ENCODE data around the gene ALPL.
"Not testable (repeated sequence)": the region's sequence is repeated elsewhere in the genome, so short reads cannot be mapped to it uniquely, and the experiment has no call there.

The ALPL gene

DNA sequence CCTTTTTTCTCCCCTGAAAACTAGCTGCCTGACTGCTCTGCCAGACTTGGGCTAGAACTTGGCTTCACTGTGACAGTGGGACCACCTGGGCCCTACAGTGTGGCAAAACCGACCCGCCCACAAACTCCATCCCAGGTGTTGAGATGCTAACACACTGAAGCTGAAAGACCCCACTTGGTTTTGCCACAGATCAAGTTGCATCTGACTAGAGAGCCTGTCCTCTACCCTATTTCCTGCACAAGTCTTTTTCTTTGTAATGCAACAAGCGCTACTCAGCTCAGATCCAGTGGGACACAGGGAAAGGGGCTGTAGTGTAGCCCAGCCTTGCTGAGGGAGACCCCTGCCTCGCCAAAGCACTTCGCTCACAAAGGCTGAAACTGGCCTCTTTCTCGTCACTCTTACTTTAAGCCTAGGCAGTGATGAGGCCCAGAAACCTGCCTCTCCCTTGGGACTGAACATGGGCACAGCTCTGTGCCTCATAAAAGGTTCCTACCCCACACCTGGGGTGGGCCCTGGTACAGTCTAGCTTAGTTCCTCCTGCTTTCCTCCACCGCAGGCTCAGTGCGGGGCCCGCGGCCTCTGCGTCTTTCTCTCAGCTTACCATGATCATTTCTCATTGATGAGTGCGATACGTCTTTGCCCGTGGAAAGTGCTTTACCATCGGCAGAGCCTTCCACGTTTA, 9.7 kb downstream of the ALPL start:
- H4K91ac ChIP-seq (ENCODE audit: low read depth, low read length) = no peak overlapping the region
- no peak overlapping the region for H3K18ac ChIP-seq (ENCODE audit: low read length)
- no CpG with 5 or more reads among the region's 16 CpGs for WGBS (ENCODE audit: extremely low coverage, insufficient coverage, insufficient read length)
- H3K79me2 ChIP-seq (ENCODE audit: control insufficient read depth, insufficient read depth, low read length, poor library complexity) = no peaks in the 10 kb centered on the region
- no peaks in the 10 kb centered on the region for H3K4me1 ChIP-seq (ENCODE audit: control insufficient read depth in 1 of 2, insufficient read depth in 2 of 2, low read length in 2 of 2)
- DNase-seq = no peak
- H3K36me3 ChIP-seq (ENCODE audit: control insufficient read depth in 1 of 2, insufficient read depth in 2 of 2, low read length in 2 of 2) = no peaks in the 10 kb centered on the region
- no peak overlapping the region for H3K23ac ChIP-seq (ENCODE audit: low read length)
- H2AK5ac ChIP-seq (ENCODE audit: low read length) = no peak overlapping the region
- H3K4ac ChIP-seq (ENCODE audit: low read depth, low read length) = no peak overlapping the region
- no peak overlapping the region for H2BK120ac ChIP-seq (ENCODE audit: insufficient read depth, low read length, poor library complexity)
- no peak overlapping the region for H2BK12ac ChIP-seq (ENCODE audit: low read length)
- no peaks in the 10 kb centered on the region for H3K79me1 ChIP-seq (ENCODE audit: low read length)
- H4K8ac ChIP-seq (ENCODE audit: low read depth, low read length) = no peak overlapping the region
- H2AFZ ChIP-seq (ENCODE audit: insufficient read depth, low read length, poor library complexity) = no peak overlapping the region
- no peak overlapping the region for H3K27ac ChIP-seq (ENCODE audit: low read depth, low read length)
- no peak overlapping the region for H3K14ac ChIP-seq (ENCODE audit: low read length)
- H3K9ac ChIP-seq (ENCODE audit: low read length) = no peak overlapping the region
- no peak overlapping the region for H3K4me2 ChIP-seq (ENCODE audit: low read length)
- no peak overlapping the region for H4K12ac ChIP-seq (ENCODE audit: low read depth, low read length)
- no peak overlapping the region for H3K4me3 ChIP-seq (ENCODE audit: low read depth, low read length)
- no peak overlapping the region for H2BK5ac ChIP-seq (ENCODE audit: low read depth, low read length, poor library complexity)
- H3K27me3 ChIP-seq (ENCODE audit: insufficient read depth, low read length) = no peaks in the 10 kb centered on the region
- no peaks in the 10 kb centered on the region for H3K9me3 ChIP-seq (ENCODE audit: insufficient read depth, low read depth, low read length)

DNA sequence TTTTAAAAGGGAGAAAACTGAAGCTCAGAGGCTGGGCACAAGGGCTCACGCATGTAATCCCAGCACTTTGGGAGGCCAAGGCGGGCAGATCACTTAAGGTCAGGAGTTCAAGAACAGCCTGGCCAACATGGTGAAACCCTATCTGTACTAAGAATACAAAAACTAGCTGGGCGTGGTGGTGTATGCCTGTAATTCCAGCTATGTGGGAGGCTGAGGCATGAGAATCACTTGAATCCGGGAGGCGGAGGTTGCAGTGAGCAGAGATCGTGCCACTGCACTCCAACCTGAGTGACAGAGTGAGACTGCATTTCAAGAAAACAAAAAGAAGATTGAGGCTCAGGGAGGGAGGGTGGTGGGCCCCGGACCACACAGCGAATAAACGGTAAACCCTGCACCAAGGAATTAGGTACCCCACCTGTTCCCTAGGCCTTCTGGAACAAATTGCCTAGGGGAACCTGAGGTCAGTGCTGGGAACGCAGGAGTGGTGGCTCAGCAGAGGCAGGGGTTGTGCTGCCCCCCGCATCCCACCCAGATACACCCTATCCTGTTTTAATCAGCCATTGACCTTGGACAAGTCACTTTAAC, 10.4 kb downstream of the ALPL start:
- H4K12ac ChIP-seq (ENCODE audit: low read depth, low read length); H3K18ac ChIP-seq (ENCODE audit: low read length); H3K36me3 ChIP-seq (ENCODE audit: control insufficient read depth in 1 of 2, insufficient read depth in 2 of 2, low read length in 2 of 2); H3K79me2 ChIP-seq (ENCODE audit: control insufficient read depth, insufficient read depth, low read length, poor library complexity); H4K91ac ChIP-seq (ENCODE audit: low read depth, low read length); H2AFZ ChIP-seq (ENCODE audit: insufficient read depth, low read length, poor library complexity); H3K4me2 ChIP-seq (ENCODE audit: low read length); H4K8ac ChIP-seq (ENCODE audit: low read depth, low read length); H2AK5ac ChIP-seq (ENCODE audit: low read length); H2BK12ac ChIP-seq (ENCODE audit: low read length); H3K9me3 ChIP-seq (ENCODE audit: insufficient read depth, low read depth, low read length); H3K4me3 ChIP-seq (ENCODE audit: low read depth, low read length); H3K27ac ChIP-seq (ENCODE audit: low read depth, low read length); H3K4me1 ChIP-seq (ENCODE audit: control insufficient read depth in 1 of 2, insufficient read depth in 2 of 2, low read length in 2 of 2); H2BK120ac ChIP-seq (ENCODE audit: insufficient read depth, low read length, poor library complexity); H3K9ac ChIP-seq (ENCODE audit: low read length); H3K79me1 ChIP-seq (ENCODE audit: low read length); H3K27me3 ChIP-seq (ENCODE audit: insufficient read depth, low read length); H3K14ac ChIP-seq (ENCODE audit: low read length); H3K23ac ChIP-seq (ENCODE audit: low read length); H3K4ac ChIP-seq (ENCODE audit: low read depth, low read length); H2BK5ac ChIP-seq (ENCODE audit: low read depth, low read length, poor library complexity): not testable (repeated sequence)
- WGBS (ENCODE audit: extremely low coverage, insufficient coverage, insufficient read length) = no CpG with 5 or more reads among the region's 11 CpGs
- peak in 1 of 2 donors; percentile 62 for DNase-seq

DNA sequence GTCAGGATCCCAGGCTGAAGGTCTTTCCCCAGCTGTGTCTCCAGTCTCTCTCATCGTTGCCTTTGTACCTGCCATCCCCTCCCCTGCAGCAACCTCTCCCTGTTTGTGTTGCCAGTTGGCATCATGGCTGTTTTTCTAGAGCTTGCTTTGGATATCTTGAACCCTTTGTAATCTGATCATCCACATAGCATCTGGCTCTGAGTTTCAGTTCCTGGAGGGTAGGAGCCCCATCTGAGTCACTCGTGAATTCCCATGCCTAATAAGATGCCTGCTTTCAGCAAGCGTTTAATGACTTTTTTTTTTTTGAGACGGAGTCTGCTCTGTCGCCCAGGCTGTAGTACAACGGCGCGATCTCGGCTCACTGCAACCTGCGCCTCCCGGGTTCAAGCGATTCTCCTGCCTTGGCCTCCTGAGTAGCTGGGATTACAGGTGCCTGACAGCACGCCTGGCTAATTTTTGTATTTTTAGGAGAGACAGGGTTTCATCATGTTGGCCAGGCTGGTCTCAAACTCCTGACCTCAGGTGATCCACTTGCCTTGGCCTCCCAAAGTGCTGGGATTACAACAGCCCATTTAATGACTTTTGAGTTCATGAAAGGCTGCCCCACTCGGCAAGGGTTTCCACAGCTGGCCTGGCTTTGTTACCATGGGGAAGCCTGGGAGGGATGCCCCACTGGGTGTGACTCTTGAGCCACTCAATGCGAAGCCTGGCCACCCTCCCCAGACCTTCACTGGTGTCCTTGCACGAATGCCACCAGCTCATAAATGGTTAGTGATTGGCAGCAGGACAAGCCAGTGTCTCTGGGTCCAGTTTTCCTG, 11.9 kb downstream of the ALPL start:
- Histone ChIP-seq H3K36me3 (ENCODE audit: control insufficient read depth in 1 of 2, insufficient read depth in 2 of 2, low read length in 2 of 2) (no peaks in the 10 kb centered on the region), H2AK5ac (ENCODE audit: low read length) (no peak overlapping the region), H3K79me2 (ENCODE audit: control insufficient read depth, insufficient read depth, low read length, poor library complexity) (no peaks in the 10 kb centered on the region), H3K79me1 (ENCODE audit: low read length) (no peaks in the 10 kb centered on the region), H3K4me2 (ENCODE audit: low read length) (no peak overlapping the region), H3K18ac (ENCODE audit: low read length) (no peak overlapping the region), H3K4me3 (ENCODE audit: low read depth, low read length) (no peak overlapping the region), H2BK12ac (ENCODE audit: low read length) (no peak overlapping the region), H3K9me3 (ENCODE audit: insufficient read depth, low read depth, low read length) (no peaks in the 10 kb centered on the region), H3K14ac (ENCODE audit: low read length) (no peak overlapping the region), H3K23ac (ENCODE audit: low read length) (no peak overlapping the region), H2BK120ac (ENCODE audit: insufficient read depth, low read length, poor library complexity) (no peak overlapping the region), H2AFZ (ENCODE audit: insufficient read depth, low read length, poor library complexity) (no peak overlapping the region), H3K27me3 (ENCODE audit: insufficient read depth, low read length) (no peaks in the 10 kb centered on the region), H2BK5ac (ENCODE audit: low read depth, low read length, poor library complexity) (no peak overlapping the region), H3K9ac (ENCODE audit: low read length) (no peak overlapping the region), H4K91ac (ENCODE audit: low read depth, low read length) (no peak overlapping the region), H4K12ac (ENCODE audit: low read depth, low read length) (no peak overlapping the region), H3K27ac (ENCODE audit: low read depth, low read length) (no peak overlapping the region), H3K4ac (ENCODE audit: low read depth, low read length) (no peak overlapping the region), H3K4me1 (ENCODE audit: control insufficient read depth in 1 of 2, insufficient read depth in 2 of 2, low read length in 2 of 2) (no peaks in the 10 kb centered on the region), H4K8ac (ENCODE audit: low read depth, low read length) (no peak overlapping the region)
- DNase-seq = no peak
- no CpG with 5 or more reads among the region's 16 CpGs for WGBS (ENCODE audit: extremely low coverage, insufficient coverage, insufficient read length)

DNA sequence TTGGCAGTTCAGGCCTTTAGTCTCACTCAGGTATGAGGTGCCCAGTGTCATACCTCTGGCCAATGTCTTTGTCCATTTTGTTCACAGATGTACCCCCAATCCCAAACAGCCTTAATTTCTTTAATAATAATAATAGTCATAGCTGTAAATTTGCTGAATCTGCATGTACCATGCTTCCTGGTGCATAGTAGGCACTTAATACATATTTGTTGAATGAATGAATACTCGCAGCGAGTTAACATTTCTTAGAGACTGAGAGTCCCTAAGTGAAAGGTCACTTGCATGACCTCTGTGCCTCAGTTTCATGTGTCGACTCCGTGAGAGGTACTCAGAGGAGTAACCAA, 12.5 kb downstream of the ALPL start:
- Histone ChIP-seq H2BK120ac (ENCODE audit: insufficient read depth, low read length, poor library complexity) (no peak overlapping the region), H3K79me1 (ENCODE audit: low read length) (no peaks in the 10 kb centered on the region), H2BK5ac (ENCODE audit: low read depth, low read length, poor library complexity) (no peak overlapping the region), H3K14ac (ENCODE audit: low read length) (no peak overlapping the region), H3K27me3 (ENCODE audit: insufficient read depth, low read length) (no peaks in the 10 kb centered on the region), H3K9ac (ENCODE audit: low read length) (no peak overlapping the region), H4K12ac (ENCODE audit: low read depth, low read length) (no peak overlapping the region), H3K18ac (ENCODE audit: low read length) (no peak overlapping the region), H3K36me3 (ENCODE audit: control insufficient read depth in 1 of 2, insufficient read depth in 2 of 2, low read length in 2 of 2) (no peaks in the 10 kb centered on the region), H4K8ac (ENCODE audit: low read depth, low read length) (no peak overlapping the region), H3K4me2 (ENCODE audit: low read length) (no peak overlapping the region), H3K23ac (ENCODE audit: low read length) (no peak overlapping the region), H3K9me3 (ENCODE audit: insufficient read depth, low read depth, low read length) (no peaks in the 10 kb centered on the region), H2AFZ (ENCODE audit: insufficient read depth, low read length, poor library complexity) (no peak overlapping the region), H3K4me3 (ENCODE audit: low read depth, low read length) (no peak overlapping the region), H4K91ac (ENCODE audit: low read depth, low read length) (no peak overlapping the region), H2AK5ac (ENCODE audit: low read length) (no peak overlapping the region), H3K27ac (ENCODE audit: low read depth, low read length) (no peak overlapping the region), H3K4ac (ENCODE audit: low read depth, low read length) (no peak overlapping the region), H2BK12ac (ENCODE audit: low read length) (no peak overlapping the region), H3K4me1 (ENCODE audit: control insufficient read depth in 1 of 2, insufficient read depth in 2 of 2, low read length in 2 of 2) (no peaks in the 10 kb centered on the region), H3K79me2 (ENCODE audit: control insufficient read depth, insufficient read depth, low read length, poor library complexity) (no peaks in the 10 kb centered on the region)
- DNase-seq = no peak
- WGBS (ENCODE audit: extremely low coverage, insufficient coverage, insufficient read length) = no CpG with 5 or more reads among the region's 4 CpGs
